Suprapubic skin (tissue), 4 donors: Measurements from ENCODE around the gene POR. TPM values are rescaled to one million over a fixed set of nuclear protein-coding genes. Genes with fewer than 3 reads are reported as not detected.
A peak's percentile ranks its signal among the peaks of the same experiment; 100 is the strongest.

Experiments
- DNase-seq, 2 donors: peaks; one replicate each; pipeline ENCODE4 v3.0.0-alpha.2; 2019; ENCODE audit warnings: low spot score in 2 of 2
- H3K27ac ChIP-seq: fragments of 200-600 bp; sonication (generic); one replicate; pipeline ENCODE4 v1.5.1; 2019
- H3K27me3 ChIP-seq: fragments of 200-600 bp; sonication (generic); one replicate; pipeline ENCODE4 v1.5.1; 2019
- H3K36me3 ChIP-seq: fragments of 200-600 bp; sonication (generic); one replicate; pipeline ENCODE4 v1.5.1; 2019
- H3K4me1 ChIP-seq: fragments of 200-600 bp; sonication (generic); one replicate; pipeline ENCODE4 v1.5.1; 2019
- H3K4me3 ChIP-seq: fragments of 200-600 bp; sonication (generic); one replicate; pipeline ENCODE4 v1.5.1; 2019; ENCODE audit warnings: mild to moderate bottlenecking
- H3K9me3 ChIP-seq: fragments of 200-600 bp; sonication (generic); one replicate; pipeline ENCODE4 v1.5.1; 2019
- CTCF ChIP-seq, 2 donors: fragments of 200-600 bp in 1 of 2; fragments of 450-650 bp in 1 of 2; sonication (generic) in 1 of 2; IDR thresholded peaks; one replicate each; pipeline ENCODE4 v1.5.1; 2016 to 2019; ENCODE audit warnings: antibody characterized with exemption in 2 of 2, mild to moderate bottlenecking in 1 of 2, moderate library complexity in 1 of 2
- EP300 ChIP-seq: sonication (generic); formaldehyde crosslinking; IDR thresholded peaks from one replicate; pipeline ENCODE4 v1.6.1; 2017; ENCODE audit warnings: antibody characterized with exemption
- POLR2A ChIP-seq, 2 donors: fragments of 450-650 bp; IDR thresholded peaks; one replicate each; pipeline ENCODE4 v1.6.1; 2017; ENCODE audit warnings: antibody characterized with exemption in 2 of 2, mild to moderate bottlenecking in 2 of 2, moderate library complexity in 2 of 2
- POLR2AphosphoS5 ChIP-seq, 3 donors: sonication (generic); formaldehyde crosslinking; IDR thresholded peaks; one replicate each; pipeline ENCODE4 v1.6.1; 2017; ENCODE audit warnings: antibody characterized with exemption in 3 of 3
- WGBS: methylation state at CpG from one replicate; pipeline ENCODE4 v1.1.5; 2018; 5-methylcytosine and 5-hydroxymethylcytosine counted together
- total RNA-seq, 4 donors: library from RNA; depleted of rRNA; stranded (reverse); fragments of >200 nt; gene quantifications; one replicate each; pipeline ENCODE4 v1.1.0, GENCODE V29; 2016

The POR gene
- total RNA-seq, 4 donors from 2014 or later = 85.8 to 112 (median 91.8) TPM

- Histone ChIP-seq H3K27me3 (no peaks in the 10 kb centered on the region), H3K36me3 (no peaks in the 10 kb centered on the region), H3K9me3 (no peaks in the 10 kb centered on the region), H3K27ac (no peak overlapping the region), H3K4me1 (peaks cover 15% of the 10 kb centered on the region), H3K4me3 (no peak overlapping the region)
- no peak for DNase-seq
- 80% methylated on average over 10 of the region's 10 CpGs for WGBS
- no peak for TF ChIP-seq EP300
- TF ChIP-seq CTCF (IDR thresholded peaks at IDR 0.05) = no peak
- TF ChIP-seq POLR2AphosphoS5 (IDR thresholded peaks at IDR 0.05) = no peak
- TF ChIP-seq POLR2A (IDR thresholded peaks at IDR 0.05) = no peak
These were observed 10.9 kb downstream of the POR start for GRCh38 chr7:75925717-75926435.

GRCh38 chr7:75928568-75928914, 13.6 kb downstream of the POR start:
- H3K4me3 ChIP-seq = no peak overlapping the region
- H3K27me3 ChIP-seq = no peaks in the 10 kb centered on the region
- no peak overlapping the region for H3K27ac ChIP-seq
- no peak for DNase-seq
- no peaks in the 10 kb centered on the region for H3K36me3 ChIP-seq
- no peak for TF ChIP-seq EP300
- peaks cover 8% of the 10 kb centered on the region for H3K4me1 ChIP-seq
- no peaks in the 10 kb centered on the region for H3K9me3 ChIP-seq
- WGBS = 82% methylated on average over 3 of the region's 4 CpGs

- Histone ChIP-seq H3K36me3 (no peaks in the 10 kb centered on the region), H3K9me3 (no peaks in the 10 kb centered on the region), H3K4me1 (peaks cover 9% of the 10 kb centered on the region), H3K4me3 (no peak overlapping the region), H3K27me3 (no peaks in the 10 kb centered on the region), H3K27ac (no peak overlapping the region)
- DNase-seq = no peak
- TF ChIP-seq POLR2AphosphoS5 (IDR thresholded peaks at IDR 0.05) = no peak
- TF ChIP-seq POLR2A (IDR thresholded peaks at IDR 0.05) = no peak
- no peak for TF ChIP-seq EP300
- TF ChIP-seq CTCF (IDR thresholded peaks at IDR 0.05) = no peak
- WGBS = 74% methylated on average over 5 of the region's 5 CpGs
These were observed 16.7 kb downstream of the POR start for GRCh38 chr7:75931680-75932079.

- Histone ChIP-seq H3K27me3 (no peaks in the 10 kb centered on the region), H3K4me3 (no peak overlapping the region), H3K9me3 (no peaks in the 10 kb centered on the region), H3K4me1 (peaks cover 12% of the 10 kb centered on the region), H3K36me3 (no peaks in the 10 kb centered on the region), H3K27ac (no peak overlapping the region)
- WGBS = 75% methylated on average over 15 of the region's 15 CpGs
- TF ChIP-seq EP300 = no peak
- TF ChIP-seq POLR2AphosphoS5 (IDR thresholded peaks at IDR 0.05) = peak in 1 of 3 donors; percentile 84
- DNase-seq = peak; percentile 82 to 88
These were observed 23.2 kb downstream of the POR start for GRCh38 chr7:75937958-75938786.

- TF ChIP-seq EP300 (no peak), POLR2A (IDR thresholded peaks at IDR 0.05) (no peak), CTCF (IDR thresholded peaks at IDR 0.05) (no peak), POLR2AphosphoS5 (IDR thresholded peaks at IDR 0.05) (no peak)
- peaks cover 12% of the 10 kb centered on the region for H3K4me1 ChIP-seq
- H3K27me3 ChIP-seq = no peaks in the 10 kb centered on the region
- H3K9me3 ChIP-seq = no peaks in the 10 kb centered on the region
- H3K4me3 ChIP-seq = no peak overlapping the region
- H3K36me3 ChIP-seq = no peaks in the 10 kb centered on the region
- WGBS = 74% methylated on average over 6 of the region's 6 CpGs
- no peak for DNase-seq
- H3K27ac ChIP-seq = no peak overlapping the region
These were observed 24.0 kb downstream of the POR start for GRCh38 chr7:75938921-75939320.

GRCh38 chr7:75943864-75944263, 28.9 kb downstream of the POR start:
- no peak for TF ChIP-seq EP300
- no peak for TF ChIP-seq CTCF (IDR thresholded peaks at IDR 0.05)
- TF ChIP-seq POLR2AphosphoS5 (IDR thresholded peaks at IDR 0.05) = no peak
- no peak for TF ChIP-seq POLR2A (IDR thresholded peaks at IDR 0.05)
- DNase-seq = no peak
- Histone ChIP-seq H3K27ac (no peak overlapping the region), H3K4me1 (peaks cover 20% of the 10 kb centered on the region), H3K4me3 (no peak overlapping the region), H3K27me3 (no peaks in the 10 kb centered on the region), H3K9me3 (no peaks in the 10 kb centered on the region), H3K36me3 (no peaks in the 10 kb centered on the region)
- 56% methylated on average over 6 of the region's 6 CpGs for WGBS
